GM06990 (cell line): ENCODE results near the gene WDR88.
A peak's percentile ranks its signal among the peaks of the same experiment; 100 is the strongest.
"Not testable (repeated sequence)": the region's sequence is repeated elsewhere in the genome, so short reads cannot be mapped to it uniquely, and the experiment has no call there.

Experiments
- DNase-seq: peaks from one replicate; pipeline ENCODE4 v3.0.0-alpha.2; 2011; ENCODE audit not compliant: insufficient read length; ENCODE audit errors: extremely low read depth
- H3K27me3 ChIP-seq: replicated peaks from 2 replicates; pipeline ENCODE4 v1.6.0; 2011; ENCODE audit warnings: low read length; ENCODE audit not compliant: control insufficient read depth, insufficient read depth
- H3K36me3 ChIP-seq: 2 replicates; pipeline ENCODE4 v1.5.1; 2011; ENCODE audit warnings: low read length; ENCODE audit not compliant: control insufficient read depth, insufficient read depth
- H3K4me3 ChIP-seq: replicated peaks from 2 replicates; pipeline ENCODE4 v1.5.1; 2011; ENCODE audit warnings: low read depth, mild to moderate bottlenecking, control low read depth, low read length
- CTCF ChIP-seq: IDR thresholded peaks from 2 replicates; pipeline ENCODE4 v1.5.1; 2011; ENCODE audit warnings: low read length, control low read depth, mild to moderate bottlenecking, inconsistent platforms; ENCODE audit not compliant: insufficient read depth, poor library complexity, severe bottlenecking

Gene WDR88

GRCh38 chr19:33117501-33117900 lies 14.4 kb upstream of the WDR88 start:
- no peaks in the 10 kb centered on the region for H3K27me3 ChIP-seq
- no peak for DNase-seq
- H3K4me3 ChIP-seq: no peak overlapping the region
- H3K36me3 ChIP-seq: peaks cover 6% of the 10 kb centered on the region; the same call in 1 of the 2 replicates
- TF ChIP-seq CTCF: no peak

DNA sequence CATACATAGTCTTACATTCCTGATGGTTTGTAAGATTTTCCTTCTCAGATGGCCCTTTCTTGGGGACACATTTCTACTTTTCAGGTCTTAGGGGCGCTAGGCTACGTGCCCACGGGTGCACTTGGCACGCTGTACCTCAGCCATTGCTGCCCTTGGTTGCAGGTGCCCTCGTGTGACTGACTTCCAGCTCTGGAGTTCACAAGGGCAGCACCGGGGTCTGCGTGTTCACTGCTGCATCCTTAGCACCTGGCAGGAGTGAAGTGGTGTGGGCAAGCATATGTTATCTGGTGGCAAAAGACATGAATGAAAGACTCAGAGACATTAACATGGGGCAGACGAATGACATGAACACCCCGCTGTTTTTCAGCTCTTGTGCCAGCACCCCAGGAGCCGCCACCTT lies 13.3 kb upstream of the WDR88 start:
- no peak overlapping the region for H3K4me3 ChIP-seq
- DNase-seq: no peak
- H3K36me3 ChIP-seq: peaks cover 6% of the 10 kb centered on the region; the same call in 1 of the 2 replicates
- H3K27me3 ChIP-seq: no peaks in the 10 kb centered on the region
- no peak for TF ChIP-seq CTCF

- TF ChIP-seq CTCF: no peak
- DNase-seq: no peak
- Histone ChIP-seq H3K27me3 (no peaks in the 10 kb centered on the region), H3K36me3 (peaks cover 1% of the 10 kb centered on the region), H3K4me3 (no peak overlapping the region)
These were observed 7.5 kb upstream of the WDR88 start for GRCh38 chr19:33124207-33125098.

DNA sequence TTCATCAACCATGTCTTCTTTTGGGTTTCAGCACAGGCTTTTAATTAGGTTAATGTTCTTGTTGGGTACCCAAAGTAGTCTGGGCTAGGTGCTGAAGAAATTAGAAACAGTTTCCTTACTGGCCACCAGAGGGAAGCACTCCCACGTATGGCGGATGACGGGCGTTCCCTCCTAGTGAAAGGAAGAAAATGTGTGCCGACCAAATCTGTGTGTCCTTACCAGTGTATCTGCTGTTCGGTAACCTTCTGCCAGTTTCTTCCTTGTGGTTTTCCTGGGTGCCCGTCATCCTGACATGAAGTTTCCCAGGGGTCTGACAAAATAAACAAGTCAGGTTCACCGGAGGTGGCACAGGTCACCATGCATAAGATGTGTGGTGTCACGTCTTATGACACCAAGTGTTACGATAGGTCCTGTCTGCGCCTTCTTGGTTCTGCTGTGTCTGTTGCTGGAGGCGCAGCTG lies 6.0 kb upstream of the WDR88 start:
- DNase-seq: peak; percentile 22
- no peak overlapping the region for H3K4me3 ChIP-seq
- peaks cover 3% of the 10 kb centered on the region for H3K36me3 ChIP-seq
- H3K27me3 ChIP-seq: no peaks in the 10 kb centered on the region
- TF ChIP-seq CTCF: peak; percentile 84

GRCh38 chr19:33126712-33127111 lies 5.2 kb upstream of the WDR88 start:
- not testable (repeated sequence) for H3K36me3 ChIP-seq, H3K4me3 ChIP-seq, H3K27me3 ChIP-seq, DNase-seq

GRCh38 chr19:33129901-33130300 lies 2.0 kb upstream of the WDR88 start:
- H3K4me3 ChIP-seq: no peak overlapping the region
- H3K27me3 ChIP-seq: no peaks in the 10 kb centered on the region
- peaks cover 3% of the 10 kb centered on the region for H3K36me3 ChIP-seq
- no peak for TF ChIP-seq CTCF
- no peak for DNase-seq
